GM20431 (cell line): ENCODE data around the gene ADPRS.

Experiments used
- in situ Hi-C: fragments of 300-500 bp; cut with MseI, MboI; formaldehyde crosslinking; loops from one replicate; pipeline ENCODE4 v1.15.0; 2020; ENCODE audit warnings: low sequenced_read_pairs; ENCODE audit not compliant: unreplicated experiment

The ADPRS gene

GRCh38 chr1:36087233-36088123 lies 1.2 kb upstream of the ADPRS start:
- in situ Hi-C loops: no loop called here

DNA sequence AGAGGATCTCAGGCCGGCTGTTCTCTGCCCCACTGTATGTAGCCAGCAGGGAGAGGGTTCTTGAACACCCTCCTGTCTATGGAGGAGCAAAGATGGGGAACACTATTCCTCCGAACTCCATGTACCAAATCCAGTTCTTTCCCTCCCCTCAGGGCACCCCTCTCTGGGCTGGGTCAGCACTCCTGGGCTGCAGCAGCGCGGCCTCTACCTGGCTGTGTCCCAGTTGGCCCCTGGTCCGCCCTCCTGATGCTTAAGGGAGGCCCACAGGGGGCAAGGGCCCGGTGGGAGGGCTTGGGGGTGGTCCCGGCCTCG lies 471 bp upstream of the ADPRS start:
- in situ Hi-C loops: no loop called here

DNA sequence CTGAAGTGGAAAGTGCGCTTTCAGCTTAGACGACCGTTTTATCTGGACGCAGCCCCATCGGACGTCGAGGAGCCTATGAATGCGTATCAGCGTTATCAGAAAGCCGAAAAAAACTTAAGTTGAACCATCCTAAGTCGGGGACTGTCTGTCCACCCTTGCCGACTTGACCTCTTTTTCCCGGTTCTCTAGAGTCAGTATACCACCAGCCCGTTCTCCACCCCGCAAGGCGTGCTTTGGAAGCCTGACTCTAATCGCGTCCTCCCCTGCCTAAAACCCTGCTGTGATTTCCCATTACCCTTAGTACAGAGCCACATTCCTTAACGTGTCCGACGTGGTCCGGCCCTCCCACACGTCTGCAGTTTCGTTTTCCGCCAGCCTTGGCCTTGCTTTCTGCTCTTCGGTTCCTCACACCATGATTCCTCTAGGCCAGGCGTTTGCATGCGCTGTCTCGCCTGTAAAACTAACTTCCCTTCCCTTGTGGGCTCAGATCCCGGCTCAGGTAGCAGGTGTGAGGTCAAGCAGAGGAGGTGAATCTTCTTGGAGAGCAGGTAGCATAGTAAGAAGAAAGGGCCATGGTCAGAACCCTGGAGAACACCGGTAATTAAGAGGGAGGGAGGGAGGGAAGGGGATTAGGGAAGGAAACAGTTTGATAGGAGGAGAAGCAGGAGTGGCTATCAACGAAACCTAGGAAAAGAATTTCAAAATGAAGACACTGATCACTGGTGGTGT lies 865 bp downstream of the ADPRS start:
- in situ Hi-C loops: no loop called here

DNA sequence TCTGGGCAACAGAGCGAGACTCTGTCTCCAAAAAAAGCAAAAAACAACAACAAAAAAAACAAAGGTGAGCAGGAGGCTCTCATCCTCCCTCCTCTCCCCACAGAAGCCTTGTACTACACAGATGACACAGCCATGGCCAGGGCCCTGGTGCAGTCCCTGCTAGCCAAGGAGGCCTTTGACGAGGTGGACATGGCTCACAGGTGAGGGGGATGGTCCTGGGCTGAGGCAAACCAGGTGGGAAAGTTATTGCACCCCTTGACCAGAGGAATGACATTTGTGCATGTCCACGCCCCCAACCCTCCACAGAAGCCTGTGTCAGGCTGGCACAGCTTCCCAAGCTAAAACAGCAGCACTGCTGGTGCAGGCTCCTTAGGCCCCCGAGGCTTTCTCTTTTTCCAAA lies 2.4 kb downstream of the ADPRS start:
- in situ Hi-C loops: no loop called here

DNA sequence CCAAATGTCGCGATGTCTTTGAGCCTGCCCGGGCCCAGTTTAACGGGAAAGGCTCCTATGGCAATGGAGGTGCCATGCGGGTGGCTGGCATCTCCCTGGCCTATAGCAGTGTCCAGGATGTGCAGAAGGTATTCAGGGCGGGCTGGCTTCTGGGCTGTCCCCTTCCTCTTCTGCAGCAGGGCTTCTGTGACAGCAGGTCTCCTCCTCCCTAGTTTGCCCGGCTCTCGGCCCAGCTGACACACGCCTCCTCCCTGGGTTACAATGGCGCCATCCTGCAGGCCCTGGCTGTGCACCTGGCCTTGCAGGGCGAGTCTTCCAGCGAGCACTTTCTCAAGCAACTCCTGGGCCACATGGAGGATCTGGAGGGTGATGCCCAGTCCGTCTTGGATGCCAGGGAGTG lies 3.0 kb downstream of the ADPRS start:
- in situ Hi-C loops: no loop called here

DNA sequence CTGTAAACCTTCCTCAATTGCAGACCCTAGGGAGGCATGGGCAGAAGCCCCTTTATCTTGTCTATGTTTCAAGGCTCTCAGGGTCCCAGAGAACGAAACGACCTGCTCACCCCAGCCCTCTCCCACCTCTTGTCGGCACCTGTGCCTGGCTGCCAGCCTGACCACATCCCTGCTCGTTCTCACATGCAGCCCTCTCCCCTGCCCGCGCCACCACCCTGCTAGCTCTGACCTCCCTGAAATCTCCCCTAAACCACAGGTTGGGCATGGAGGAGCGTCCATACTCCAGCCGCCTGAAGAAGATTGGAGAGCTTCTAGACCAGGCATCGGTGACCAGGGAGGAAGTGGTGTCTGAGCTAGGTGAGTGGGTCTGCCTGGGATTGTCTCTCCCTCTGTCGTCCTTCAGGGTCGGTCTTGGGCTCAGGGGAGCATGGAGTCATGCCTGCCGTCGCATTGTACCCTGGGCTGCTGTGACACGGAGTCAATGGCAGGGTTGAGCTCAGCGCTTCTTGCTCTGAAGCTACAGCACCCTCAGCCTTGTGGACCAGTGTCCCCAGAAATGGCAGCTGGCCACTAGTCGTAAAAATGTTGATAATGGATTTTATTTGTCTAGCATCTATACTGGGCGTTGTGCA lies 3.6 kb downstream of the ADPRS start:
- in situ Hi-C loops: no loop called here

- in situ Hi-C loops: no loop called here
Measured at GRCh38 chr1:36092798-36093185, 4.1 kb downstream of the ADPRS start.

DNA sequence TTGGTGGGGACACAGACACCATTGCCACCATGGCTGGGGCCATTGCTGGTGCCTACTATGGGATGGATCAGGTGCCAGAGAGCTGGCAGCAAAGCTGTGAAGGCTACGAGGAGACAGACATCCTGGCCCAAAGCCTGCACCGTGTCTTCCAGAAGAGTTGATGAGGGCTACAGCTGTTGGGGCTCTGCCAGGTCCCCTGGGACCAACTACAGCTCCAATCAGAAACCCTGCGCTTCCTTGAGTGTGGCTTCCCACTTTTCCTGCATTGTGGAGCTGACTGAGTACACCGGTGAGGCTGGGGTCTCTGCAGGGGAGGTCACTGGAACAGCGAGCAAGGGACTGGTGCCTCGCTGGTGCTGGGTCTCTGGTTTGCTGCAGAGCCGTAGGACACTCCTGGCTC lies 4.5 kb downstream of the ADPRS start:
- in situ Hi-C loops: no loop called here

GRCh38 chr1:36093929-36094328 lies 5.2 kb downstream of the ADPRS start:
- in situ Hi-C loops: no loop called here

DNA sequence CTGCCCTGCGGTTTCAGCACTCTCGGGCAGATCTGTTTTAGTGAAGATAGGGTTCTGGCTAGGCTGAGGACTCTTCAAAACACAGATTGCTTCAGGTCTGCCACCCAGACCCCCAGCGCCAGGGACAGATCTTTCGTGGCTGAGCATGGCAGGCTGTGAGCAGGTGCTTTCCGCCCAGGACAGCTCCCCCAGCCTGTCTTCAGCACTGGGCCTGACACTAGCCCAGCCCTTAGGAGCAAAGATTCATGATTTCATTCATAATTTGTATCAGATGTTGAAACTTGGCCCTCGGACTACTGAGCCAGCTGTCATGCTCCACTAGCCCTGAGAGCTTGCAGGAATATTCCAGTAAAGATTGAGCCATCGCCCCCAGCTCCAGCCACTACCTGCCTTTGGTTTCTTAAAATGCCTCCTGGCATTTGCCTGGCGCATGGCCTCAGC lies 5.9 kb downstream of the ADPRS start:
- in situ Hi-C loops: no loop called here

GRCh38 chr1:36095760-36096405 lies 7.2 kb downstream of the ADPRS start:
- in situ Hi-C loops: no loop called here

GRCh38 chr1:36096500-36097432 lies 8.1 kb downstream of the ADPRS start:
- in situ Hi-C loops: no loop called here

DNA sequence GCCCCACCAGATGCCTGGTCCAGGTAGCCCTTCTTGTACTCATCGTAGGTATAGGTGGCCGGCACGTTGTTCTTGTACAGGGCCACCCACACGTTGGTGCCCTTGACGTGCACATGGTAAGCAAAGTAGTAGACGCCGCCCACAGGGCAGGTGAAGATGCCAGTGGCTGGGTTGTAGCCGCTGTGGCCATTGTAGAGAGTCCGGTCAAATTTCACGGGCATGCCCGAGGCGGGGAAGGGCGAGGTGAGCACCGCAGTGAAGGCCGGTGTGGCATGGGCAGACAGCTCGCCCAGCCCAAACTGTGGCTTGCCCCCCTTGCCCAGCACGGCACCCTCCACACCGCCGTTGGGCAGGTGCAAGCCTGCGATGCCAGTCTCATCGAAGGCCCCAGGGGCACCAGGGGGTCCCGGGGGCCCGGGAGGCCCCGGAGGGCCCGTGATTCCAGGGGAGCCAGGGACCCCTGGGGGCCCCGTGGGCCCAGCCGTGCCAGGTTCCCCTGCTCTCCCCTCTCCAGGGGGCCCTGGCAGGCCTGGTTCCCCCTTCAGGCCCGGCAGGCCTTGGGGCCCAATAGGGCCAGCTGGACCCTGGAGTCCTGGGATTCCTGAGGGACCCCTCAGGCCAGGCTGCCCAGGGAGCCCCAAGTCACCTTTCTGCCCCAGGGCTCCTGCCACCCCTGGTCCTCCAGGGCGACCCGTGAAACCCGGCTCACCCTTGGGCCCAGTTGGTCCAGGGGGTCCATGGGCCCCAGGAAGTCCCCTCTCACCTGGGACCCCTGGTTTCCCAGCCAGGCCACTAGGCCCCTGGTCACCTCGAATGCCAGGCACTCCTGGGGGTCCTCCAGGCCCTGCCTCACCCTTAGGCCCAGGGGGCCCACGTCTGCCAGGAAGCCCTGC lies 9.2 kb downstream of the ADPRS start:
- in situ Hi-C loops: no loop called here

GRCh38 chr1:36098650-36099365 lies 10.1 kb downstream of the ADPRS start:
- in situ Hi-C loops: no loop called here

DNA sequence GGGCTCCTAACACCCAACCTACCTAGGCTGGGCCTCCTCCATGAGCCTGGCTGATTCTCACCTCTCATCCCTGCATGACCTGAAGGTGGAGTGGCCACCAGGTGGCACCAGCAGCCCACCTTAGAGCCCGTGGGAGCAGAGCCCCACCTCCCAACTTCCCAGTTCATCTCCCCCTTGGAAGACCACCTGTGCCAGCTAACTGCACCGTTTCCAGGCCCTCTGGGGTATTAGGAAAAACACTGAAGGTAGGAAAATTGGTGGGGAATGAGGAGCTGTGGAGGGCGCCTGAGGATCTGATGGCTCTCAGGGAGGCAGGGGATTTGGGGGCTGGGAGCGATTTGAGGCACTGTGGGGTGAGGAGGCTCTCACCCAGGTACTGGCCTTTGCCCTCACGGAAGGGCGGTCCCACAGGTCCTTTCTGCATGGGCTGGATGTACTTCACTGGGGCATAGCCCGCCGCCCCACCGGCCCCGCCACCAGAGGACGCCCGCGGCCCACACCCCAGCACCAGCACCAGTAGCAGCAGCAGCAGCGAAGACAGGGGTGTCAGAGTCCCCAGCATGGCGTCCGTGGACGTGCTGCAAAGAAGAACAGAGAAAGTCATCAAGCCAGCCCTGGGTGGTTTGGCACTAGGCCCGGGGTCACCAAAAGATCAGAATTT lies 11.1 kb downstream of the ADPRS start:
- in situ Hi-C loops: no loop called here

GRCh38 chr1:36100376-36100775 lies 11.7 kb downstream of the ADPRS start:
- in situ Hi-C loops: no loop called here

DNA sequence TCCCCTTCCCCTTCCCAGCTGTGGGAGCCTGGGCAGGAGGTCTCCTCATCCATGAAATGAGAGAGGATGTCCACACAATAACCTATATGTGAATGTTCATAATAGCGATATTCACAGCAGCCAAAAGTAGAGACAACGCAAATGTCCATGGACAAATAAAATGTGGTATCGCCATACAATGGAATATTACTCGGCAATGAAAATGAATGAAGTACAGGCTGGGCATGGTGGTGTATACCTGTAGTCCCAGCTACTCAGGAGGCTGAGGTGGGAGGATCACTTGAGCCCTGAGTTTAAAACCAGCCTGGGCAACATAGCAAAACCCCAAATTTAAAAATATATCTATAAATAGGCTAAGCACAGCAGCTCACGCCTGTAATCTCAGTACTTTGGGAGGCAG lies 12.9 kb downstream of the ADPRS start:
- in situ Hi-C loops: no loop called here

GRCh38 chr1:36106269-36106668 lies 17.6 kb downstream of the ADPRS start:
- in situ Hi-C loops: no loop called here
